HepG2 (cell line): ENCODE measurements around the gene RPL3. TPM values are rescaled to one million over a fixed set of nuclear protein-coding genes. Genes with fewer than 3 reads are reported as not detected.

Experiments used
- ARHGAP35 ChIP-seq: sonication (generic); formaldehyde crosslinking; IDR thresholded peaks from 2 replicates; pipeline ENCODE4 v1.9.0; 2022; ENCODE audit warnings: mild to moderate bottlenecking, inconsistent platforms, moderate library complexity, missing genetic modification reagents, borderline replicate concordance
- CEBPZ ChIP-seq: IDR thresholded peaks from 2 replicates; pipeline ENCODE4 v1.6.1; 2012; ENCODE audit warnings: low read length, improper control_type of control experiment
- CREBL2 ChIP-seq: sonication (generic); formaldehyde crosslinking; IDR thresholded peaks from 2 replicates; pipeline ENCODE4 v1.8.1; 2023; ENCODE audit warnings: missing genetic modification reagents, mild to moderate bottlenecking, borderline replicate concordance
- DPF2 ChIP-seq: sonication (generic); formaldehyde crosslinking; IDR thresholded peaks from 2 replicates; pipeline ENCODE4 v1.4.0; 2020; ENCODE audit warnings: mild to moderate bottlenecking, low read depth, missing genetic modification reagents, borderline replicate concordance
- GLI4 ChIP-seq: sonication (generic); formaldehyde crosslinking; IDR thresholded peaks from 2 replicates; pipeline ENCODE4 v1.5.1; 2020; ENCODE audit warnings: missing genetic modification reagents, mild to moderate bottlenecking, moderate library complexity, borderline replicate concordance
- JDP2 ChIP-seq: sonication (generic); formaldehyde crosslinking; IDR thresholded peaks from 2 replicates; pipeline ENCODE4 v1.8.1; 2022; ENCODE audit warnings: missing genetic modification reagents, borderline replicate concordance
- LBX2 ChIP-seq: sonication (generic); formaldehyde crosslinking; IDR thresholded peaks from 2 replicates; pipeline ENCODE4 v1.5.0; 2020; ENCODE audit warnings: missing genetic modification reagents, mild to moderate bottlenecking, borderline replicate concordance
- MLX ChIP-seq: IDR thresholded peaks from 2 replicates; pipeline ENCODE4 v1.6.1; 2016
- NAIF1 ChIP-seq: sonication (generic); formaldehyde crosslinking; IDR thresholded peaks from 2 replicates; pipeline ENCODE4 v1.5.0; 2020; ENCODE audit warnings: mild to moderate bottlenecking, missing genetic modification reagents, borderline replicate concordance
- TARDBP ChIP-seq: sonication (generic); formaldehyde crosslinking; IDR thresholded peaks from 2 replicates; pipeline ENCODE4 v1.8.0; 2022; ENCODE audit warnings: mild to moderate bottlenecking, missing genetic modification reagents
- ZBTB25 ChIP-seq: IDR thresholded peaks from 2 replicates; pipeline ENCODE4 v1.6.1; 2018; ENCODE audit warnings: missing genetic modification reagents
- ZC3H4 ChIP-seq: sonication (generic); formaldehyde crosslinking; IDR thresholded peaks from 2 replicates; pipeline ENCODE4 v1.4.0; 2020; ENCODE audit warnings: missing genetic modification reagents, borderline replicate concordance
- ZFP62 ChIP-seq: sonication (generic); formaldehyde crosslinking; IDR thresholded peaks from 2 replicates; pipeline ENCODE4 v1.4.0; 2020; ENCODE audit warnings: missing genetic modification reagents
- ZNF362 ChIP-seq: sonication (generic); formaldehyde crosslinking; IDR thresholded peaks from 2 replicates; pipeline ENCODE4 v1.4.0; 2020; ENCODE audit warnings: missing genetic modification reagents, mild to moderate bottlenecking, borderline replicate concordance
- ZNF687 ChIP-seq: sonication (generic); formaldehyde crosslinking; IDR thresholded peaks from 2 replicates; pipeline ENCODE4 v1.5.1; 2020; ENCODE audit warnings: mild to moderate bottlenecking, missing genetic modification reagents, moderate library complexity
- polyA plus RNA-seq, 8 experiments: library from polyadenylated mRNA; depleted of rRNA in 3 of 8; stranded (reverse) in 7 of 8; unstranded in 1 of 8; fragments of >200 nt; fragmentation: Illumina TruSeq in 4 of 8; extraction: Trizol in 4 of 8; gene quantifications; 2 replicates each; pipeline versions ENCODE4 v1.2.1 to v1.2.3, GENCODE V29; 2011 to 2016; ENCODE audit warnings: low read depth in 4 of 8, missing spikeins in 1 of 8, mixed read lengths in 1 of 8; ENCODE audit not compliant: insufficient read depth in 1 of 8
- total RNA-seq, 5 experiments: library from RNA; depleted of rRNA; stranded (reverse); fragments of >200 nt; fragmentation: Illumina TruSeq; extraction: Trizol; gene quantifications; 2 replicates each; pipeline ENCODE4 v1.2.3, GENCODE V29; 2016; ENCODE audit warnings: low read depth in 1 of 5

The RPL3 gene
- total and polyA plus RNA-seq, 2 of the 13 experiments (the other 11 are each of a cell fraction or from before 2014, with no cell fraction given) = 1,051 to 3,279 TPM

GRCh38 chr22:39303892-39304671 is 15.3 kb downstream of the RPL3 start (continued):
- no peak for TF ChIP-seq LBX2 (CRISPR knock-in tag)
- no peak for TF ChIP-seq ZC3H4 (CRISPR knock-in tag)
- no peak for TF ChIP-seq GLI4 (CRISPR knock-in tag)
- TF ChIP-seq JDP2 (CRISPR knock-in tag) = no peak
- TF ChIP-seq ZBTB25 (CRISPR knock-in tag) = no peak
- no peak for TF ChIP-seq TARDBP (CRISPR knock-in tag)
- TF ChIP-seq NAIF1 (CRISPR knock-in tag) = no peak
- no peak for TF ChIP-seq ZFP62 (CRISPR knock-in tag)
- peak; percentile 73 for TF ChIP-seq ZNF687 (CRISPR knock-in tag)
- TF ChIP-seq ZNF362 = no peak
- TF ChIP-seq DPF2 (CRISPR knock-in tag) = no peak
- no peak for TF ChIP-seq ARHGAP35 (CRISPR knock-in tag)
- TF ChIP-seq CREBL2 = no peak
- TF ChIP-seq CEBPZ = no peak
- TF ChIP-seq MLX (CRISPR knock-in tag) = no peak
